Stimulated activated CD8-positive, alpha-beta memory T cell treated with anti-CD3 and anti-CD28 coated beads, Interleukin-15, amount 100 ng/mL, for 1 hour (primary cell): ENCODE results near the gene TGFBI.

ENCODE experiments used
- DNase-seq: peaks from one replicate; pipeline ENCODE4 v3.0.0-alpha.2; 2020; ENCODE audit warnings: low read depth

The TGFBI gene

GRCh38 chr5:136094913-136095641 is 66.3 kb downstream of the TGFBI start:
- no peak for DNase-seq

- DNase-seq, result no peak
These were observed 69.4 kb downstream of the TGFBI start for GRCh38 chr5:136098176-136098575.

GRCh38 chr5:136099870-136100269 is 71.1 kb downstream of the TGFBI start:
- DNase-seq, result no peak

GRCh38 chr5:136101884-136102283 is 73.1 kb downstream of the TGFBI start:
- DNase-seq, result no peak

GRCh38 chr5:136103118-136103517 is 74.3 kb downstream of the TGFBI start:
- DNase-seq, result no peak

GRCh38 chr5:136104306-136104965 is 75.6 kb downstream of the TGFBI start:
- no peak for DNase-seq

GRCh38 chr5:136106351-136107031 is 77.7 kb downstream of the TGFBI start:
- no peak for DNase-seq

- no peak for DNase-seq
These were observed 79.4 kb downstream of the TGFBI start for GRCh38 chr5:136108180-136108611.

- no peak for DNase-seq
These were observed 80.0 kb downstream of the TGFBI start for GRCh38 chr5:136108766-136109165.

GRCh38 chr5:136109453-136110135 is 80.8 kb downstream of the TGFBI start:
- DNase-seq, result no peak
